ENCODE data around the gene HBD.

Gene HBD

GRCh38 chr11:5232176-5232575 lies 2.1 kb downstream of the HBD start:
- DNase-seq (ENCODE audit: low read depth): no peak

- DNase-seq (ENCODE audit: low read depth): no peak
Observed at GRCh38 chr11:5231111-5231510, 3.2 kb downstream of the HBD start.

- no peak for DNase-seq (ENCODE audit: low read depth)
Observed at GRCh38 chr11:5230266-5230665, 4.0 kb downstream of the HBD start.

- no peak for DNase-seq (ENCODE audit: low read depth)
Observed at GRCh38 chr11:5229796-5230195, 4.5 kb downstream of the HBD start.

GRCh38 chr11:5229356-5229755 lies 4.9 kb downstream of the HBD start:
- DNase-seq (ENCODE audit: low read depth): no peak

- DNase-seq (ENCODE audit: low read depth): no peak
Observed at GRCh38 chr11:5228124-5228523, 6.2 kb downstream of the HBD start.

- DNase-seq (ENCODE audit: low read depth): no peak
Observed at GRCh38 chr11:5227681-5228080, 6.6 kb downstream of the HBD start.

GRCh38 chr11:5226732-5227310 lies 7.5 kb downstream of the HBD start, which contains the start of gene HBB:
HBB (minus strand) TSS chr11:5227071; CDS start chr11:5227021, 50 bp downstream.
- no peak for DNase-seq (ENCODE audit: low read depth)

GRCh38 chr11:5225480-5225871 lies 8.8 kb downstream of the HBD start:
- no peak for DNase-seq (ENCODE audit: low read depth)

- DNase-seq (ENCODE audit: low read depth): no peak
Observed at GRCh38 chr11:5224538-5225479, 9.5 kb downstream of the HBD start.

- DNase-seq (ENCODE audit: low read depth): no peak
Observed at GRCh38 chr11:5223686-5224085, 10.6 kb downstream of the HBD start.

- DNase-seq (ENCODE audit: low read depth): no peak
Observed at GRCh38 chr11:5223146-5223545, 11.1 kb downstream of the HBD start.

- no peak for DNase-seq (ENCODE audit: low read depth)
Observed at GRCh38 chr11:5210376-5210885, 23.9 kb downstream of the HBD start.

GRCh38 chr11:5204787-5205186 lies 29.5 kb downstream of the HBD start:
- no peak for DNase-seq (ENCODE audit: low read depth)

- no peak for DNase-seq (ENCODE audit: low read depth)
Observed at GRCh38 chr11:5203366-5203765, 30.9 kb downstream of the HBD start.

- DNase-seq (ENCODE audit: low read depth): no peak
Observed at GRCh38 chr11:5200582-5200981, 33.7 kb downstream of the HBD start, which contains the start of gene OR51V1. OR51V1 (minus strand) TSS chr11:5200682; CDS start chr11:5200682, 0 bp downstream.

GRCh38 chr11:5198285-5198684 lies 36.0 kb downstream of the HBD start:
- no peak for DNase-seq (ENCODE audit: low read depth)

- DNase-seq (ENCODE audit: low read depth): no peak
Observed at GRCh38 chr11:5197536-5197935, 36.7 kb downstream of the HBD start.

GRCh38 chr11:5196731-5197130 lies 37.6 kb downstream of the HBD start:
- DNase-seq (ENCODE audit: low read depth): no peak

- no peak for DNase-seq (ENCODE audit: low read depth)
Observed at GRCh38 chr11:5196067-5196466, 38.2 kb downstream of the HBD start.

GRCh38 chr11:5192738-5193137 lies 41.5 kb downstream of the HBD start:
- no peak for DNase-seq (ENCODE audit: low read depth)

GRCh38 chr11:5188201-5188600 lies 46.1 kb downstream of the HBD start:
- no peak for DNase-seq (ENCODE audit: low read depth)
